Neural cell (in vitro differentiated cells): Measurements from ENCODE around the gene HHIPL1.

Experiments used
- CTCF ChIP-seq: fragments of 450-650 bp; IDR thresholded peaks from 2 replicates; pipeline ENCODE4 v1.5.1; 2014; ENCODE audit warnings: antibody characterized with exemption, mild to moderate bottlenecking, moderate library complexity; ENCODE audit not compliant: poor library complexity, severe bottlenecking
- EP300 ChIP-seq: fragments of 450-650 bp; conservative IDR thresholded peaks from 2 replicates; pipeline ENCODE4 v1.6.1; 2014; ENCODE audit warnings: antibody characterized with exemption, mild to moderate bottlenecking, moderate library complexity; ENCODE audit not compliant: poor library complexity, severe bottlenecking
- EZH2 ChIP-seq: fragments of 200-600, 300-800 bp; shearing (Covaris generic), sonication (generic); IDR thresholded peaks from 2 replicates; pipeline ENCODE4 v1.6.1; 2014; ENCODE audit warnings: antibody characterized with exemption, low read length, borderline replicate concordance, mild to moderate bottlenecking; ENCODE audit not compliant: insufficient read depth, poor library complexity, severe bottlenecking
- POLR2AphosphoS5 ChIP-seq: IDR thresholded peaks from 2 replicates; pipeline ENCODE4 v1.6.1; 2012
- RAD21 ChIP-seq: fragments of 450-650 bp; conservative IDR thresholded peaks from 2 replicates; pipeline ENCODE4 v1.6.1; 2014; ENCODE audit warnings: antibody characterized with exemption, mild to moderate bottlenecking, moderate library complexity
- SMC3 ChIP-seq: fragments of 450-650 bp; conservative IDR thresholded peaks from 2 replicates; pipeline ENCODE4 v1.6.1; 2014; ENCODE audit warnings: antibody characterized with exemption, mild to moderate bottlenecking, moderate library complexity; ENCODE audit not compliant: poor library complexity
- TF ChIP-seq, protein P1 (sequence below): IDR thresholded peaks from 2 replicates; pipeline ENCODE4 v1.6.1; 2012; ENCODE audit warnings: borderline replicate concordance

DNA sequence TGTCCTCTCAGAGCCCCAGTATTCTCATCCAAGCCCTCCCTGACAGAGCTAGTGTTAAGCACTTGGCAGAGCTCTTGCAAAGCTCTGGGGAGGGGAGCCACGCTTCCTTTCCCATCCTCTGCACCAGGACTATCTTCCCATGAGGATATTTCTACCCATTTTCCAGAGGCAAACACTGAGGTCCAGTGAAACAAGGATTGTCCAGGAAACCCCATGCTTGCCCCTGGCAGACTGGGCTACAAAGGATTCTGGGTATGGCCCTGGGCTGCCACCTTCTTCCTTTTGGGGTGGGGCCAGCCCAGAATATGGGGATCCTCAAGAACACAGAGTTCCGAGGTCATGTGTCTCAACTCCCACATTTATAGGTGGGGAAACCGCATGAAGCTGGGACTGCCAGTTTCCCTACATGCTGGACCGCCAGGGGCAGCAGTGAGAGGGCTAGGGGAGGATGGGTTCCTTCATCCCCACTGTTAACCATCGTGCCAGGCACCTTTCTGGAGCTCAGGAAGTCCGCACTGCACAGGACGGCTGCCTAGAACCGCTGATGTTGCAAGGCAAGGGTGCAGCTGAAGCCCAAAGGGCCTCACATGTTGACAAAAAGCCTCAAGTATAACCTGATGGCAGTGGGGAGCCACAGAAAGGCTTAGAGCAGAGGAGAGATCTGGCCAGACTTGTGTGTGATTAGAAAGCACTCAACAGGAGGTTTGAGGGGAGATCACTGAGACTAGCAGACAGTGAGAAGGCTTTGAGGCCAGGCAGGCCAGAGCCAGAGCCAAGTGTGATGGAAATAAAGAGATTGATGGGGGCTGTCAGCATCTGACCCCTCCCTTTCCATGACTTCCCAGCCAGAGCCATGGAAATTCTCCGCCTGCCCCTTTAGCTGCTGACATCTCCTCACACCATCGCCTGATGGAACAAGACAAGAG is 35.4 kb upstream of the HHIPL1 start:
- TF ChIP-seq CTCF, result no peak
- no peak for TF ChIP-seq SMC3
- no peak for TF ChIP-seq RAD21
- TF ChIP-seq EP300, result no peak
- no peak for TF ChIP-seq EZH2
- no peak for TF ChIP-seq POLR2AphosphoS5
- TF ChIP-seq, protein P1, sequence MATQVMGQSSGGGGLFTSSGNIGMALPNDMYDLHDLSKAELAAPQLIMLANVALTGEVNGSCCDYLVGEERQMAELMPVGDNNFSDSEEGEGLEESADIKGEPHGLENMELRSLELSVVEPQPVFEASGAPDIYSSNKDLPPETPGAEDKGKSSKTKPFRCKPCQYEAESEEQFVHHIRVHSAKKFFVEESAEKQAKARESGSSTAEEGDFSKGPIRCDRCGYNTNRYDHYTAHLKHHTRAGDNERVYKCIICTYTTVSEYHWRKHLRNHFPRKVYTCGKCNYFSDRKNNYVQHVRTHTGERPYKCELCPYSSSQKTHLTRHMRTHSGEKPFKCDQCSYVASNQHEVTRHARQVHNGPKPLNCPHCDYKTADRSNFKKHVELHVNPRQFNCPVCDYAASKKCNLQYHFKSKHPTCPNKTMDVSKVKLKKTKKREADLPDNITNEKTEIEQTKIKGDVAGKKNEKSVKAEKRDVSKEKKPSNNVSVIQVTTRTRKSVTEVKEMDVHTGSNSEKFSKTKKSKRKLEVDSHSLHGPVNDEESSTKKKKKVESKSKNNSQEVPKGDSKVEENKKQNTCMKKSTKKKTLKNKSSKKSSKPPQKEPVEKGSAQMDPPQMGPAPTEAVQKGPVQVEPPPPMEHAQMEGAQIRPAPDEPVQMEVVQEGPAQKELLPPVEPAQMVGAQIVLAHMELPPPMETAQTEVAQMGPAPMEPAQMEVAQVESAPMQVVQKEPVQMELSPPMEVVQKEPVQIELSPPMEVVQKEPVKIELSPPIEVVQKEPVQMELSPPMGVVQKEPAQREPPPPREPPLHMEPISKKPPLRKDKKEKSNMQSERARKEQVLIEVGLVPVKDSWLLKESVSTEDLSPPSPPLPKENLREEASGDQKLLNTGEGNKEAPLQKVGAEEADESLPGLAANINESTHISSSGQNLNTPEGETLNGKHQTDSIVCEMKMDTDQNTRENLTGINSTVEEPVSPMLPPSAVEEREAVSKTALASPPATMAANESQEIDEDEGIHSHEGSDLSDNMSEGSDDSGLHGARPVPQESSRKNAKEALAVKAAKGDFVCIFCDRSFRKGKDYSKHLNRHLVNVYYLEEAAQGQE, result no peak
